Measurements from ENCODE around the gene MSI2.

MSI2 gene

DNA sequence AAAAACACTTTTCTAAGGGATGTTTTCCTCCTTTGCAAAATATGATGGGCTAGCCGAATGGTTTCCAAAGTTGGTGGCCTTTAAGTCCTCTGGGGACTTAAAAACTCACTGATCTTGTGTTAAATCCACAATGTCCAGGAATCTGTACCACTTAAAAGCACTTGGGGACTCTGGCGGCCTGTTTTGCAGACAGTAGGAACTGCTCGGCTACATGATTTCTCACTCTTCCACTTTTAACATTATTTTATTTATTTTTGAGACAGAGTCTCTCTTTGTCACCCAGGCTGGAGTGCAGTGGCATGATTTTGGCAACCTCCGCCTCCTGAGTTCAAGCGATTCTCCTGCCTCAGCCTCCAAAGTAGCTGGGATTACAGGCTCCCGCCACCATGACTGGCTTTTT, 9.1 kb upstream of the MSI2 start:
- no peaks in the 10 kb centered on the region for H3K27me3 ChIP-seq (ENCODE audit: insufficient read depth, low read length, poor library complexity, severe bottlenecking)
- no peaks in the 10 kb centered on the region for H3K79me2 ChIP-seq (ENCODE audit: insufficient read depth, low read length)
- no peaks in the 10 kb centered on the region for H3K9me2 ChIP-seq (replicated peaks; ENCODE audit: low read depth, low read length)
- peaks cover 18% of the 10 kb centered on the region for H3K4me1 ChIP-seq (ENCODE audit: insufficient read depth, low read length, poor library complexity, severe bottlenecking)
- no peaks in the 10 kb centered on the region for H4K20me1 ChIP-seq (ENCODE audit: insufficient read depth, low read length, poor library complexity, severe bottlenecking)
- 0 out of 2 replicates have a peak, but pooled peaks cover 7% of the 10 kb centered on the region for H3K9me3 ChIP-seq (ENCODE audit: insufficient read depth, low read depth, low read length)
- H3K9ac ChIP-seq (ENCODE audit: low read depth, low read length, poor library complexity, severe bottlenecking) = no peak overlapping the region
- no peak overlapping the region for H3K4me2 ChIP-seq (ENCODE audit: low read depth, low read length, poor library complexity, severe bottlenecking)
- H3F3A ChIP-seq (ENCODE audit: low read depth) = no peaks in the 10 kb centered on the region
- no peaks in the 10 kb centered on the region for H3K36me3 ChIP-seq (ENCODE audit: insufficient read depth, low read length)
- H2AFZ ChIP-seq (ENCODE audit: low read length) = no peak overlapping the region
- TF ChIP-seq CTCF (conservative IDR thresholded peaks at IDR 0.05; ENCODE audit: low read length) (no peak), EZH2phosphoT487 (IDR thresholded peaks at IDR 0.05; ENCODE audit: borderline replicate concordance) (no peak)
- no peak overlapping the region for H3K4me3 ChIP-seq (ENCODE audit: low read length, poor library complexity, severe bottlenecking)

DNA sequence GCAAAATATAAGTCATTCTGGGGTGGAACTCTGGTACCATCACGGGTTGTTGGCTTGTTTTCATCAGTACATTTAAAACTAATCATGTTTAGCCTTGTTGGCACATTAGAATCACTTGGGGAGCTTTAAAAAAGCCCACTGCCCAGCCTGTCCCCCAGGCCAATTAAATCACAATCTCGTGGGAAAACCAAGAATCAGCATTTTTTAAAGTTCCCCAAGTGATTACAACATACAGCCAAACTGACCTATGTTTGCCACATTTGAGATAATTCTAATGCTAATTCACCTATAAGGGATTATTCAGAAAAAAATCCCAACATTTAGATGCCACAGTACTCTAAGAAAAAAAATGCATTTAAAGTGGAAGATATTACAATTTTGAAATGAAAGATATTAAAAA, 8.4 kb upstream of the MSI2 start:
- H3K4me2 ChIP-seq (ENCODE audit: low read depth, low read length, poor library complexity, severe bottlenecking) = no peak overlapping the region
- H4K20me1 ChIP-seq (ENCODE audit: insufficient read depth, low read length, poor library complexity, severe bottlenecking) = no peaks in the 10 kb centered on the region
- no peaks in the 10 kb centered on the region for H3K9me2 ChIP-seq (replicated peaks; ENCODE audit: low read depth, low read length)
- H3K9me3 ChIP-seq (ENCODE audit: insufficient read depth, low read depth, low read length) = 0 out of 2 replicates have a peak, but pooled peaks cover 7% of the 10 kb centered on the region
- TF ChIP-seq EZH2phosphoT487 (IDR thresholded peaks at IDR 0.05; ENCODE audit: borderline replicate concordance) (no peak), CTCF (conservative IDR thresholded peaks at IDR 0.05; ENCODE audit: low read length) (no peak)
- H3K36me3 ChIP-seq (ENCODE audit: insufficient read depth, low read length) = no peaks in the 10 kb centered on the region
- H3F3A ChIP-seq (ENCODE audit: low read depth) = no peaks in the 10 kb centered on the region
- no peak overlapping the region for H3K4me3 ChIP-seq (ENCODE audit: low read length, poor library complexity, severe bottlenecking)
- no peak overlapping the region for H2AFZ ChIP-seq (ENCODE audit: low read length)
- H3K9ac ChIP-seq (ENCODE audit: low read depth, low read length, poor library complexity, severe bottlenecking) = no peak overlapping the region
- peaks cover 15% of the 10 kb centered on the region for H3K4me1 ChIP-seq (ENCODE audit: insufficient read depth, low read length, poor library complexity, severe bottlenecking)
- no peaks in the 10 kb centered on the region for H3K79me2 ChIP-seq (ENCODE audit: insufficient read depth, low read length)
- no peaks in the 10 kb centered on the region for H3K27me3 ChIP-seq (ENCODE audit: insufficient read depth, low read length, poor library complexity, severe bottlenecking)

- no peak for TF ChIP-seq CTCF (conservative IDR thresholded peaks at IDR 0.05; ENCODE audit: low read length)
- no peak for TF ChIP-seq EZH2phosphoT487 (IDR thresholded peaks at IDR 0.05; ENCODE audit: borderline replicate concordance)
- Histone ChIP-seq H3K4me3 (ENCODE audit: low read length, poor library complexity, severe bottlenecking) (no peak overlapping the region), H2AFZ (ENCODE audit: low read length) (no peak overlapping the region), H3F3A (ENCODE audit: low read depth) (peaks cover 6% of the 10 kb centered on the region), H3K9me3 (ENCODE audit: insufficient read depth, low read depth, low read length) (0 out of 2 replicates have a peak, but pooled peaks cover 7% of the 10 kb centered on the region), H3K27me3 (ENCODE audit: insufficient read depth, low read length, poor library complexity, severe bottlenecking) (no peaks in the 10 kb centered on the region), H3K4me1 (ENCODE audit: insufficient read depth, low read length, poor library complexity, severe bottlenecking) (peaks cover under 1% of the 10 kb centered on the region), H4K20me1 (ENCODE audit: insufficient read depth, low read length, poor library complexity, severe bottlenecking) (no peaks in the 10 kb centered on the region), H3K79me2 (ENCODE audit: insufficient read depth, low read length) (no peaks in the 10 kb centered on the region), H3K4me2 (ENCODE audit: low read depth, low read length, poor library complexity, severe bottlenecking) (no peak overlapping the region), H3K9me2 (replicated peaks; ENCODE audit: low read depth, low read length) (no peaks in the 10 kb centered on the region), H3K9ac (ENCODE audit: low read depth, low read length, poor library complexity, severe bottlenecking) (no peak overlapping the region), H3K36me3 (ENCODE audit: insufficient read depth, low read length) (no peaks in the 10 kb centered on the region)
These were observed 6.8 kb upstream of the MSI2 start for GRCh38 chr17:57249520-57249919.
